HG02642 (cell line): ENCODE results near the gene CDKN1C.

ENCODE experiments used
- ATAC-seq: cut with Tn5 transposase; IDR thresholded peaks from one replicate; pipeline ENCODE4 v1.9.1; 2021; ENCODE audit warnings: mild to moderate bottlenecking; ENCODE audit not compliant: unreplicated experiment, poor library complexity

CDKN1C gene

DNA sequence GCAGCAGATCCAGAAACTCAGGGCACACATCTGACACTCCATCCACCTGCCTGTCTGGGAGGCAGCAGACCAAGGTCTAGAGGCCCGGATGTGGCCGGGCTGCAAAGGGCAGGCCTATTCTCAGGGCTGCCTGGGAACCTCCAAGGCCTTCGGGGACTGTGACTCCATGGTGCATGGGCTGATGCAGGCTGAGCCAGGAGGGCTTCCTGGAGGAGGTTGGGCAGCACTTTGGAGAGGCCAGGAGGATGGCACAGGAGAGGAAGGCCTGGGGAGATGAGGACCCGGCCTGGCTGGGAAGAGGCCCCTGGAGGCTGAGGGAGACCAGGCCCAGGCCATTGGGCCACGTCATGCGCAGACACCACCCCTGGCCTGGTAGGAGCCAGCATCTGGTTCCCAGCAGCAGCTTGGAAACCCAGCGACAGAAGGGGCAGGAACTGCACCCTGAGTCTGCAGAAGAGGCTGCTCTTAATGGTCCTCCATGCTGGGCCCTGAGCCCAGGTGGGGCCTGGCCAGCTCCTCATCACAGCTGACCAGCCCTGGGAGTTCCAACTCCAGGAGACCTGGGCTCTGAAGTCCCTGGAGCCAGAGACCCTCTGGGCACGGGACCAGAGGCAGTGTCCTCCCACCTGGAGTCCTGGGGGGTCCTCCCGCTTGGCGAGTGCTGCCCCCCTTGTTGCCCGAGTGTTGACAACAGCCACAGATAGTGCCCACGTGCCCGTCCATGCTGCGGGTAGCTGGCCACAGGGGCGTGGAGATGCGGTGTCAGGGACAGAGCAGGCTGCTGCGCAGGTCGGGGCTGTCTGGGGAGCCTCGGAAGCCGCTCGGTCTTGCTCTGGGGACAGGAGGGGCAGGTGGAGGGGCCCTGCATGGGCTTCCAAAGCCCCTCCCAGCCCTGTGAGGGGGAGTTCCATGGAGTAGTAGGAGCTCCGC lies 38.1 kb upstream of the CDKN1C start:
- ATAC-seq, result no peak

DNA sequence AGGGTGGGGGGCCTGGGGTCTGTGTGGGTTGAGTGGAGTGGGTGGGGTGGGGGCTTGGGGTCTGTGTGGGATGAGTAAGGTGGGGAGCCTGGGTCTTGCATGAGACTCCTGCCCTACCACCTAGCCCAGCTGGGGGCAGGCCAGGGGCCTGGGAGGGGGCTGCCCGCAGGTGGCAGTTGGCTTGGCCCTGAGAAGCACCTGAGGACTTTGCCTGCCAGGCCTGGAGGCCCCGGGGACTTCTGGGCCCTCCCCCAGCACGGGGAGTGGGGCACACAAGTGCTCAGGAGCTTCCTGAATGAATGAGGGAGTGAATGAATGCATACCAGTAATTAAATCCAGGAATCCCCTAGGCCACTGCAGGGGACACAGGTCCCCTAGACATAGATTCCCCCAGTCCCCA lies 37.1 kb upstream of the CDKN1C start:
- ATAC-seq, result no peak

DNA sequence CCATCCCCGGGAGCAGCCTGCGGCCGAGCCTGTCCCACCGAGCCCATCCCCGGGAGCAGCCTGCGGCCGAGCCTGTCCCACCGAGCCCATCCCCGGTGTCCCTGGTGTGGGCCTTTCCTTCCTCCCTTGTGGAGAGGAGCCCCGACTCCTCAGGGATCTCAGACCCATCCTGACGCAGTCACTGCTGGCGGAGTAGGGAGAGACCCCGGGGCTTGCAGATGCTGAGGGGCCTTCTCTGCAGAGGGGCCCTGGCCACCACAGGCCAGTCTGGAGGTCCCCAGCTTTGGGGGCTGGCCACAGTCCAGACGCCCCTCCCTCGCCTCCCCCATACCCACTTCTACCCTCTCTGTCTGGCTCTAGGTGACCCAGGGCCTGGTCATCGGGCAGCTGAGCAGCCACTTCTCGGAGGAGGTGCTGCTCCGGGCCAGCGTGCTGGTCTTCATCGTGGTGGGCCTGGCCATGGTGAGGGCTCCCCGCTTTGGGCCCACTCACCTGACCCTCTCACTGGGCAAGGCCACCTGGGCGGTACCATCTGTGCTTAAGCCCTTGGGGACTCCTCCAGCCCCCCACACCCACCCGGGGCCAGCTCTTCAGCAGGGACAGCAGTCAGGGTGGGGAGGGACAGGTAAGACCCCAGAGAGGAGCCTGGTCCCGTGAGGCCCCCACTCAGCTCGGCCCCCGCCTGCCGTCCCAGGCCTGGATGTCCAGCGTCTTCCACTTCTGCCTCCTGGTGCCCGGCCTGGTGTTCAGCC lies 36.3 kb upstream of the CDKN1C start:
- ATAC-seq, result no peak

DNA sequence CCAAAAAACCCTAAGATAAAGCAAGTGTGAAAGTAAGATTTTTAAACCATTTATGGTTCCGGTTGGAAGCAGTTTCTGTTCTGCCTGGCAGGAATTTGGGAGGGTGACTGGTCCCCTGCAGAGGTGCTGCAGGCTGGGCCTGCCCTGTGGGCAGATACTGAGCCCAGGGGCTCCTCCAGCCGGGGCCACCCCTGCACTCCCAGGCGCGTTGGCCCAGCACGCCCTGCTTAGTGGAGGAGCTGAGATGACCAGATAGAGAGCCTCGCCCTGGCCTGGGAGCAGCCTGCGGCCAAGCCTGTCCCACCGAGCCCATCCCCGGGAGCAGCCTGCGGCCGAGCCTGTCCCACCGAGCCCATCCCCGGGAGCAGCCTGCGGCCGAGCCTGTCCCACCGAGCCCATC lies 35.7 kb upstream of the CDKN1C start:
- ATAC-seq, result no peak

DNA sequence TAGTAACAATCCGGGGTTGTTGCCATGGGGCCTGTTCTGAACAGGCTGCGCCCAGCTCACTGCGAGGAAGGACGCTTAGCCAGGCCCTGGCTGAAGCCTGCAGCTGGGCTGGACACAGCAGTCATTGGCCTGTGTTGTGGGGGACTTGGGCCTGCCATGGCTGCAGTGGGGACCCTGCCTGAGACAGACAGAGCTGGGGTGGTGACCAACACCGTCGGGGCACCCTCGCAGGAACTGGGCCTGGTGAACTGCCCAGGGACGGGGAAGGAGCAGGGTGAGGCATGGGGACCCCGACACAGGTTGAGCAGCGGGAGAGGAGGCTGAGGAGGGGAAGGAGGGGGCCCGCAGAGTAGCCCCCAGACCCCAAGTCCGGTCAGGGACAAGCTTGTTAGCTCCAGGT lies 34.8 kb upstream of the CDKN1C start:
- ATAC-seq, result no peak

DNA sequence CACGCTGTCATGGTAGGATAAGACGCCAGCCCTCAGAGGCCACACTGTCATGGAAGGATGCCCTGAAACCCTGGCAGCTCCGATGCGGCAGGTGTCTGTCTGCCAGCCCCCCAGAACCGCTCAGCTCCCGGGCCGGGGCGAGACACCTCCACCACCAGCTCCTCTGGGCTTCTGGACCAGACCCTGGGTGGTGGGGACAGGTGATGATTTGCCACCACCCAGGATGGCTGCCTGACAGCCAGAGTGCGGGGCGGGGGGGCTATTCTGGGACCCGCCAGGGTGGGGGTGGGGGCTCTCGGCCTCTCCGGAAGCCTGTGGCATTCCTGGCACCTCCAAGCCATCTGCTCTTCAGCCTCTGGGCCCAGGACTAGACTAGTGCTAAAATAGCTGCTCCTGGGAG lies 34.3 kb upstream of the CDKN1C start:
- no peak for ATAC-seq

DNA sequence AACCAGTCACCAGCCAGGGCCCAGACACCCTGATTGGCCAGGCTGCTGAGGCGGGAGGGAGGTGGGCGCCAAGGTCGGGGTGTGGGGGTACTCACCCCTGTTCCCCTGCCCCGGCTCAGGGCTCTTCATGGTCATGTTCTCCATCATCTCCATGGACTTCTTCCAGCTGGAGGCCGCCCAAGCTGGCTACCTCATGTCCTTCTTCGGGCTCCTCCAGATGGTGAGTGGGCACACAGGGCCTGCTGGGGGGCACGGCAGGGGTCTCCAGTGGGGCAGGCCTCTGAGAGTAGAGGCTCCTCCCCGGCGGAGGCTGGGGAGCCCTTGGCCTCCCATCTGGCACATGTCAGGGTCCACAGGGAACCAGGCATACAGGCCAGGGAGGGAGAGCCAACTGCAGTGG lies 33.6 kb upstream of the CDKN1C start:
- ATAC-seq, result no peak

DNA sequence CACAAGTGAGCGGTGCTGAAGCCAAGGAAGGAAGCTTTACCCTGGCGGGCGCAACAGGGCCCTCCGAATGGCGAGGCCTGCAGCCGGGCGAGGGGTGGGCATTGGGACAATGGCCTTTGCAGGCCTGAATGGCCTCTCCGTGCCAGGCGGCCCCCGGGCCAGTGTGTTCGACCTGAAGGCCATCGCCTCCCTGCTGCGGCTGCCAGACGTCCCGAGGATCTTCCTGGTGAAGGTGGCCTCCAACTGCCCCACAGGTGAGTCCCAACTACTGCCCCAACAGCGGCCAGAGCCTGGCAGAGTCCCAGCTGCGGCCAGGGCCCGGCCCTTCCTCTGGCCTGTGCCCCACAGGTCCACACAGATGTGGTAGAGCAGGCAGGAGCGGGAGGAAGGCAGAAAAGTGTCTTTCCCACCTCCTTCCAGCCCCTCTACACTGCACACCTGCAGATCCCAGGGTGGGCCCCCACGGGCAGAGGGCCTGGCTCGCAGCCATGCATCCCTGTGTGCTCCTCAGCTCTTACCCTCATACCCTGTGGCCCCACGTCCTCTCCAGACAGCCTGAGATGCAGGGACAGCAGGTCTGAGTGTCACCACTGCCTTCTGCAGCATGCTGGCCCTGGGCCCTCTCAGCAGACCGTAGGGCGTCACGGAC lies 32.4 kb upstream of the CDKN1C start:
- no peak for ATAC-seq

DNA sequence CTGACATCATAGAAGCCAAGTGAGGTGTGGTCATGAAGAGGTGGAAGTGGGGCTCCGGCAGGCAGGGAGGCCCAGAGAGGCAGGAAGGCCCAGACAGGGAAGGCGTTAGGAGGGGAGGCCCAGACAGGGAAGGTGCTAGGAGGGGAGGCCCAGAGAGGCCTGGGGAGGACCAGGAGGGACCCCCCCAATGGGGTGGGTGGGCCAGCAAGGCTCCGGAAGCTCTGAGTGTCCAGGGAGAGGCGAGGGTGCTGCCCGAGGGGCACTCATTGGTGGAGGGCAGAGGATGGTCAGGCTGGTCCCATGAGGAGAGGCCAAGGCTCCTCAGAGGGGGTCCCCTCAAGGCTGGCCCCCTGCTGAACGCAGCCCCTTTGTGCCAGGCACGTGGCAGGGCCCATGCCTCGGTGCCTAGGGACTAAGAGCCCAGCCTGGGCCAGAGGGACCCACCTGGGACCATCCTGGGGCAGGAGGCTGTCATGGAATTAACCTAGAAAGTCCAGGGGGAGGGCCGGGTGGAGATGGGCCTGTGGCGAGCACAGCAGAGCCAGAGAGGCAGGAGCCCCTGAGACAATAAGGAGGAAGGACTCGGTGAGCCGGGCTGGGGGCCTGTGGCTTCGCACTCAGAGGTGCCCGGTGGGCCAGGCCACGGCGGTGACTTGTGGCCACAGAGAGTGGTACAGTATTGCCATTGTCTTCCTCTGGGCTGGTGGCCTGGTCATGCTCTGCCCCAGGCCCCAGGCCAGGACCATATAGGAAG lies 31.5 kb upstream of the CDKN1C start:
- no peak for ATAC-seq

DNA sequence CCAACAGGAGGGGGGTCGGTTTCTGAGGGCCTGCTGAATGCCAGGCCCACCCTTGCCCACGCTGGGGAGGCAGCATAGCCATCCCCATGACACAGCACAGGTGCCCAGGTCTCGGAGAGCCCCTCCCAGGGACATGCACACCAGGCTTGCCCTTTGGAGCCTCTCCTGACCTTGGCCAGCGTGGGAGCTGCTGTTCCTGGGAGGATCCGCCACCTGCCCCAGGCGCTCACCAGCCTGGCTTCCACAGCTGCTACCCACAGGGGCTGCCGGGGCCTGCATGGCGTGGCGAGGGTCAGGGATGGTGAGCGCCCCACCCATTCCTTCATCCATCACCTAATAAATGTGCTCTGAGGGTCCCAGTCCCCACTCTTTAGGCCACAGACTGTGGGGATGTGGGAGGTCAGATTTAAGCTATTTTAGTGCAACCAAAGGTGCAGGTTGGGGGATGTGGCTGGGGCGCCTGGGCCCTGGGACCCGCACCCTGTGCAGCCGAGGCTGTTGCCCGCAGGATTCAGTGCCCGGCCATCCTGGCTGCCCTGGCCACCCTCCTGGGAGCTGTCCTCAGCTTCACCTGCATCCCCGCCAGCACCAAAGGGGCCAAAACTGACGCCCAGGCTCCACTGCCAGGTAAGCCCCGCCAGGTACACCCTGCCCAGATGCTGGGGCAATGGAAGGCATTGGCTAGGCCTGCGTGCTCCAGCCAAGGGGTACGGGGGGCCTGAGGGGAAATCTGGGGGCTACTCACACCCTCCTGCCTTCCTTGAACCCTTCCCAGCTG lies 30.7 kb upstream of the CDKN1C start:
- no peak for ATAC-seq

DNA sequence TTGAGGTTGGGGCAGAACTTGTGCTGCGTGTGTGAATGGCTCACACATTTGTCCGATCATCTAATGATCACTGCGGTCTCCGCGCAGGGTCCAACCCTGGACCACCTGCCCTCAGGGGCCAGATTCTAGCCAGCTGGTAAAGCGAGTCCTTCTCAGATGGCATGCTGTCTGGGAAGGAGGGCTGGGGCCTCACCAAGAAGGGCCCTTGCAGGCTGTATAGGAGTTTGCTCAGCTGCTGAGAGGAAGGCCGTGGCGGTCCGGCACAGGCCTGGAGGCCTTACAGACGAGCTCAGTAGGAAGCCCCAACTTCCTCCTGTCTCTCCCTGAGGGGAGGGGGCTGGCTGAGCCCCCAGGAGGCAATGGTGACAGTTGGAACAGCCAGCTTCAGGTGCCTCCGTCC lies 29.9 kb upstream of the CDKN1C start:
- ATAC-seq, result no peak

DNA sequence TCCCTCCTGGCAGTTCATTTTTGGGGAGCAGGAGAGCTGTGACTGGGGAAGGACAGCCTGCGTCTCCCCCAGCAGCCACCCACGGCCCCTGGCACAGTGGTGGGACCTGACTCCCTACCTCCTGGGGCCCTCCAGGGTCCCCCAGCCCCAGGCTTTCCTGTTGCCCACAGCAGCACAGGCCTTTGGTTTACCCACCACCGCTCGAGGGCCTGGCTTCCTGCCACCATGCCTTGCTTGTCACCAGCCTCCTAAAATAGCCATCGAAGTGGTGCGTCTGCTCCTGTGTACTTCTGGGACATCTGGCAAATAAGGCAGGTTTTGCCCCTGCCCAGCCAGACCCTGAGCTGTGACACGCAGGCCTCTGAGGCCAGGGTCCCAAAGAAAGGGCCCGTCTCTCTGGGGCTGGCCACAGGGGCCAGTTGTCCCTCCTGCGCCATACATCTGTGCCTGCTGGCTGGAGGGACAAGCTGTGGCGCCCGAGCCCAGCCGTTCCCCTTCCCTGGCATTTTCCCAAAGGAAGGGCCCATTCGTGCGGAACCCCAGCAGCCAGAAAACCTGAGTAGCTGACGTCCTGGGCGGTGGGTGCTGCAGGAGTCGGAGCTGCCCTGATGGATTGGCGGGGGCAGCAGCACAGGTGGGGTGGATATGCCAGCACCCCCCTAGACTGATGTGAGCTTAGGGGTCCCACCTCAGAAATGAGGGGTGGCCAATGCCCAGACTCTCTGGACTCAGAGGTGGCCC lies 29.1 kb upstream of the CDKN1C start:
- ATAC-seq, result no peak

DNA sequence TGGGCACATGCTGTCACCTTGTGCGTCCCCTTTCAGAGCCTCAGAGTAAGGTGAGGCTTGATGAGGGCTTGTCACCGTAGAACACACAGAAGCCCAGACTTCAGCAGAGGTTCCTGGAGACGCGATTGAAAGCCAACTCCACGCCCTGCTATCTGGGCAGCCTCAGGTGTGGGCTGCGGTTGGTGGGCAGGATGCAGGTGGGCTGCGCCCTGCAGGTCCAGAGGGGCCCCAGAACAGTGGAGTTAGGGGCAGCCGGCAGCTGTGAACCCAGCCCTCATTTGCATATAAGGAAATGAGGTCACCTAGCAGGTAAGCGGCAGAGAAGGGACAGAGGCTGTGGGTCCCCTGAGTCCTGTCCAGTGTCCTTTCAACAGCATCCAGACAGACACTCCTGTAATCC lies 28.2 kb upstream of the CDKN1C start:
- ATAC-seq, result no peak

DNA sequence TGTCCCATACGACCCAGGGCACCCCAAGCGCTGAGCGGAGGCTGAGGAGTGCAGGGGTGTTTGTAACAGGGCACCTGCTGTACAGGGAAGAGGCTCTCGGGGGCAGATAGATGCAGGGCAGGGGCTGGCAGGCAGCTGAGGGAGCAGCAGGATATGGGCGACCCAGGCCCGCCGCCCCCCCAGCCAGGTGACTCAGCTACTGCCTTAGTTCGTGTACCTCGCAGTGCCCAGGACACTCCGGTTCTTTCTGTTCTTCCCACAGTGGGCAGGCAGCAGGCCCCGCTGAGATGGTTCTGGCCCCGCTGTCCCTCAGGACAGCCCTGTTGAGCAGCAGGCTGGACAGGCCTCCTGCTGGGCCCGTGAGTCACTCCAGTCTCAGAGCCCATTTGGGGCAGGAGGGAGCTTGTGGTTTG lies 27.4 kb upstream of the CDKN1C start:
- no peak for ATAC-seq

DNA sequence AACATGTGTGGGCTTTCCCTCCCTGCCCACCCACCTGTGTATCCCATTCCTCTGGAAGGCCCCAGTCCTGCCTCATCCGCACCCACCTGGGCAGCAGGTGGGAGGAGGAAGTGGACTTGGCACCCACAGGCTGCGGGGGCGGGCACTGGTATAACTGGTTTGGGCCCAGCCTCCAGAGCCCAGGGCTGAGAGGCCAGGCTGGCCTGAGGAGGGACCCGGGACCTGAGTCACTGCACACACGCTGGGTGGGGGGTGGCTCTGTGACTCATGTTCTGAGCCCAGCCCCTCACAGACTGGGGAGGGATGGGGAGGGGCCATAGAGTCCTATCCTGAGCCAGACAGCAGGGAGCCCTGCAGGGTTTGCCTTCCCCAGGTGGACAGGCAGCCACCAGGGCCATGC lies 26.9 kb upstream of the CDKN1C start:
- ATAC-seq, result no peak

DNA sequence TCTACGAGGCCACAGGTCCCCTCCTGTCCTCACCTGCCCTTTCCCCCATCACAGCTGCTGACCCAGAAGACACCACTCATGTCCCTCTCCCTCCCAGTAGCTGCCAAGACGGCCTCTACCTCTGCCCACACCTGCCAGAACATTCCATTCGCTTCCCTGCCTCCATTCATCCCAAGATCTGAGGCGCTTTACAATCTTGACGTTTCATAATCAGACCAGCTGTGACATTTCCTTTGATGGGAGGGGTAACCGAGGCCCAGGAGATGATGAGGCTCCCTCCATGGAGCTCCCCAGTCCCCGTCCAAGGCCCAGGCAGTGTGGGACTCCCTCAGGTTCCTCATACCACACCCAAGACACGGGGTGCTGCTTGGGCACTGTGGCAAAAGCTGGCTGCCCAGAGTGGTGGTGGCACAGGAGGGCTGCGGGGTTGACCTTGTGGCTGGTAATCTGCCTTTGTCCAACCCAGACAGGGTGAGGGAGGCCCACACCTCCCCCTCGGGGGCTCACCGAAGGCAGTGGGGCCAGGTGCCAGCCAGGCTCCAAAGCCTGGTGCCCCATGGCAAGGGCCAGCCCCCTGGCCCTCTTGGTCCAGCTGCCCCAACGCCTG lies 26.3 kb upstream of the CDKN1C start:
- no peak for ATAC-seq

DNA sequence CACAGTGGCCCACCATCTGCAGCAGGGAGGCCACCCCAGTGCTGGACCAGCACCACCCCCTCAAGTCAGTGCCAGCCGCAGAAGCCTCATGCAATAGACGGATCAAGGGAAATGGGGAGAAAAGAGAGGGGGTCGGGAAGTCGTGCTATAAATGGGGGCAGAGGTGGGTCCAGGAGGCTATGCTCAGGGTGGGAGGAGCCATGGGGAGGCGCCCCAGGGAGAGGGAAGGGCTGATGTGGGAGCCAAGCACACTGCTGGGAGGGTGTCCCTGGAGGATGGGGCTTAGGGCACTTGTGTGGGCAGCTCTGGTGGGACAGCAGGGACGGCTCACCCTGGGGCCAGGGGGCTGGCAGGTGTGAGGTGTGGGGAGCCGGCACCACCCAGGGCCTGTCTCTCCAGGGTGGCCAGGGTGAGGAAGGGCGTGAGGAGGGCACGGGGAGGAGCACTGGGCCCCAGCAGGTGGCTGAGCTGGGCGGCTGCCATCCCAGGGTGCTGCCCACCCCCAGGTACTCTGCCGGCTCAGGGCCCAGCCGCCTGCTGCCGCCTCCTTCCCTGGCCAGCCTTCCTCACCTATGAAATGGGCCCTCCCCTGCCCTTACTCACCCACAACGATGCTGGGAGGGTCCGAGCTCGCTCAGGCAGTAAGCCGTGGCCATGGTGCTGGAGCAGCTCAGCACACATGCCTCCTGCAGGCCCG lies 25.7 kb upstream of the CDKN1C start:
- ATAC-seq, result no peak

DNA sequence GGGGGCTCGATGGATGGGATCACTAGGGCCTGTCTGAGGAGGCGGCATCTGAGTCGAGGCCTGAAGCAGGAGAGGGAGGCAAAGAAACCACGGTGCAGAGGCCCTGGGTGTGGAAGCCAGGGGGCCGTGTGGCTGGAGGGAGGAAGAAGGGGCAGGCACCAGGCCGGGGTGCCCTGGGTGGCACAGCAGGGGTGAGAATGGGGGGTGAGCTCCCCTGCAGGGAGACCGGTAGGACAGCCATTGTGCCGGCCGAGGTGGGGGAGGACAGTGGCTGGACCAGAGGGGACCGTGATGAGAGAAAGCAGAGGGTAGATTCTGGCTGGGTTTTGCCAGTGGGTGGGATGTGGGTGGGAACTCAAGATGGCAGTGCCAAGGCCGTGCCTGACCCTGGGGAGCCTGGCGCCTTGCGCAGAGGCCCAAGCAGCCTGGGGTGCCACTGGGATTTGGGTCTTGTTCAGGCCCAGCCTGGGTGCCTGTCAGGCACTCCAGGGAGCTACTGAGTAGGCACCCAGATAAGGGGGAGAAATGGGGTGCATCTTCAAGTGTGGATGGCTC lies 24.9 kb upstream of the CDKN1C start:
- ATAC-seq, result no peak
